Right atrium auricular region (tissue), 2 donors: ENCODE data around the gene ZNF275. TPM values are rescaled to one million over a fixed set of nuclear protein-coding genes. Genes with fewer than 3 reads are reported as not detected.

Experiments
- DNase-seq: peaks from one replicate; pipeline ENCODE4 v3.0.0-alpha.2; 2019; ENCODE audit warnings: low spot score
- H3K27ac ChIP-seq, 2 donors: fragments of 200-600 bp; sonication (generic); 1 replicate in 1 of 2; 2 replicates in 1 of 2; pipeline ENCODE4 v1.5.1; 2016 to 2019
- H3K27me3 ChIP-seq, 2 donors: fragments of 200-600 bp; sonication (generic); one replicate each; pipeline versions ENCODE4 v1.5.1 to v1.6.0; 2017 to 2019
- H3K36me3 ChIP-seq: fragments of 200-600 bp; sonication (generic); one replicate; pipeline ENCODE4 v1.5.1; 2016
- H3K4me1 ChIP-seq, 2 donors: fragments of 200-600 bp; sonication (generic); one replicate each; pipeline versions ENCODE4 v1.5.1 to v1.6.0; 2017 to 2019
- H3K4me3 ChIP-seq, 2 donors: fragments of 200-600 bp; sonication (generic); 1 replicate in 1 of 2; 2 replicates in 1 of 2; pipeline ENCODE4 v1.5.1; 2017 to 2019; ENCODE audit warnings: mild to moderate bottlenecking in 1 of 2, moderate library complexity in 1 of 2
- H3K9me3 ChIP-seq, 2 donors: fragments of 200-600 bp; sonication (generic); one replicate each; pipeline ENCODE4 v1.5.1; 2019
- total RNA-seq, 2 donors: library from RNA; depleted of rRNA; stranded (reverse); fragments of >200 nt; gene quantifications; one replicate each; pipeline ENCODE4 v1.1.0, GENCODE V29; 2016
- TF ChIP-seq, protein P1 (sequence below), 2 donors: fragments of 200-600 bp; sonication (generic); IDR thresholded peaks; one replicate each; pipeline ENCODE4 v1.5.1; 2019; ENCODE audit warnings: antibody characterized with exemption in 2 of 2

The ZNF275 gene
- total RNA-seq, 2 donors from 2014 or later = 5.9 to 7.2 TPM

DNA sequence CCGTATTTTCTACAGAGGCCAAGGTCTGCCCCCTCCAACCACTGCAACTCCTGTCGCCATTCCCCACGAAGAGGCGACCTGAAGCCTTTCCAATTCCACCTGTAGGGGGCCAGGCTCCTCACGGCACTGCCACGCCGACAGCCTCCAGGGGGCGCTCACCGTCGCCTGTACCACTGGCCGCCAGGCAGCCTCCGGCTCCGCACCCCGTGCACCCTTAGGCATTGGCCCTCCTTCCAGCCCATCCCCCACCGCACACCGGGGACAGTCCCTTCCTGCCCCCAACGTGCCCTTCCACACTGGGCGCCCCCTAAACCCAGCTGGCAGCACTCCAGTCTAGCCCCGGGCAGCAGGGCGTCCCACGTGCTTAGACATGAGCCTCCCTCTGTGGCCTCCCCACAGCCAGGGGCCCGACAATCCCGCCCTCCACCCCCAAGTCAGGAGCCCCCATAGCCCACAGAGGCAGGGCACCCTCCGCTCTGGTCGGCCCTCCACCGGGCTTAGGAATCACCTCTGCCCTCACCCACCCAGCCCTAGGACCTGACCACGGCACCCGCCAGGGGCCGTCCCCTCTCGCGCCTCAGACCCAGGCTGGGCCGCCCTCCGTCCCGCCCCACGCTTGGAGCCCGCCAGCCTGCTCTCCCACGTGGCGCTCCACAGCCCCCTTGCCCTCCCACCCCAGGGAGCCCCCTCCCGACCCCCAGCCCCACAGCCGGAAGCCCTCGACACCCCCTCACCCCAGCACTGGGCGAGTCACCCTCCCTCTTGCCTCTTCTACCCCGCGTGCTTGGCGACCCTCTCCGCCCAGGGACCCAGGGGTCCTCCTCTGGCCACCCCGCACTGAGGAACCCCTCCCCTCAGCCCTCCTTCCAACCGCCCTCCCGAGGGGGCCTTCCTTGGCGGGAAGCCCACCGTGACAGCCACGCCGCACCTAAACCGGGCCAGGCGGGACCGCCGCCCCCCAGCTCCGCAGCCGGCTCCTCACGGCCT lies 66.5 kb downstream of the ZNF275 start:
- H3K27ac ChIP-seq = no peak overlapping the region
- DNase-seq = no peak
- no peaks in the 10 kb centered on the region for H3K4me1 ChIP-seq
- no peak overlapping the region for H3K4me3 ChIP-seq
- TF ChIP-seq, protein P1, sequence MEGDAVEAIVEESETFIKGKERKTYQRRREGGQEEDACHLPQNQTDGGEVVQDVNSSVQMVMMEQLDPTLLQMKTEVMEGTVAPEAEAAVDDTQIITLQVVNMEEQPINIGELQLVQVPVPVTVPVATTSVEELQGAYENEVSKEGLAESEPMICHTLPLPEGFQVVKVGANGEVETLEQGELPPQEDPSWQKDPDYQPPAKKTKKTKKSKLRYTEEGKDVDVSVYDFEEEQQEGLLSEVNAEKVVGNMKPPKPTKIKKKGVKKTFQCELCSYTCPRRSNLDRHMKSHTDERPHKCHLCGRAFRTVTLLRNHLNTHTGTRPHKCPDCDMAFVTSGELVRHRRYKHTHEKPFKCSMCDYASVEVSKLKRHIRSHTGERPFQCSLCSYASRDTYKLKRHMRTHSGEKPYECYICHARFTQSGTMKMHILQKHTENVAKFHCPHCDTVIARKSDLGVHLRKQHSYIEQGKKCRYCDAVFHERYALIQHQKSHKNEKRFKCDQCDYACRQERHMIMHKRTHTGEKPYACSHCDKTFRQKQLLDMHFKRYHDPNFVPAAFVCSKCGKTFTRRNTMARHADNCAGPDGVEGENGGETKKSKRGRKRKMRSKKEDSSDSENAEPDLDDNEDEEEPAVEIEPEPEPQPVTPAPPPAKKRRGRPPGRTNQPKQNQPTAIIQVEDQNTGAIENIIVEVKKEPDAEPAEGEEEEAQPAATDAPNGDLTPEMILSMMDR (IDR thresholded peaks at IDR 0.05) = peak; percentile 31 to 61
- H3K9me3 ChIP-seq = no peaks in the 10 kb centered on the region
- no peaks in the 10 kb centered on the region for H3K27me3 ChIP-seq
- H3K36me3 ChIP-seq = no peaks in the 10 kb centered on the region

DNA sequence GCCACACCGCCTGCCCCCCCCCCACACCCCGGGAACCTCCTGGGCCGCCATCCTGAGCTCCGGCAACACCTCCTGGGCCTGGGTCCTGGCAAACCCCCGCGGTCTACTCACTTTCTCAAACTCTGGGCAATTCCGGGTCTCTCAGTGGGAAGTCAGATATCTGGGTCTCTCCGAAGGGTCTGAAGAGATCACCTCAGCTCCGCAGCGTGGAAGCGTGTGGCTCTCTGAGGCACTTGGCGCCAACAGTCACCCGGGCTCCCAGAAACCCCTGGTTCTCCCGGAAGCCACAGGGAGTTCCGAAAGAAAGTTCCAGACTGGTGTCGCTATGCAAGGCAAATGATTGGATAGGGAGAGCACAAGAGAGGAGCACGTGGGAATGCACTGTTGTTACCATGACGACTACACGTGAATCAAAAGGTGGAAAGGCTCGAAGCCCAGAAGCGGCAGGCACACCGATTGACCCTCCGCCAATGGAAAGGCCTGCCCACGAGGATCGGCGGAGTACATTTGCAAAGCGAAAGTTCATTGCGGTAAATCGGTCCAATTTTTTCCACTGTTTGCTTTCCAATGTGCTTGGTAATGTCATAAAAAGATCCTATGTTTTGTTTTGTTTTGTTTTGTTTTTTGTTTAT lies 67.3 kb downstream of the ZNF275 start, which contains the start of gene PNMA6E:
PNMA6E (minus strand) TSS at position 218 of the 632 bp plus-strand sequence. CDS start 2,501 bp downstream, outside the sequence.
- H3K4me1 ChIP-seq = no peaks in the 10 kb centered on the region
- H3K9me3 ChIP-seq = no peaks in the 10 kb centered on the region
- H3K36me3 ChIP-seq = no peaks in the 10 kb centered on the region
- no peak within 1 kb of the TSS for H3K27ac ChIP-seq
- H3K27me3 ChIP-seq = no peaks in the 10 kb centered on the region
- no peak within 1 kb of the TSS for H3K4me3 ChIP-seq
- TF ChIP-seq, protein P1 (IDR thresholded peaks at IDR 0.05) = no peak
- DNase-seq = no peak

Other genes starting within 250 kb of the ZNF275 start
- gene MAGEA1, start 154.9 kb upstream of the ZNF275 start, total RNA-seq = not detected
- gene PNMA6F, start 12.4 kb upstream of the ZNF275 start, total RNA-seq = not detected
- not detected for gene PNMA6E, start 67.2 kb downstream of the ZNF275 start, total RNA-seq
- gene ZFP92, start 77.3 kb downstream of the ZNF275 start, total RNA-seq = 1 to 10 TPM in 1 of 2 donors, under 1 TPM in 1; 0.85 to 1.6 TPM
- under 1 TPM in 1 of 2 donors, not detected in 1; 0.94 TPM for gene TREX2, start 111.9 kb downstream of the ZNF275 start, total RNA-seq
- 10 to 100 TPM; 10.5 to 15.9 TPM for gene HAUS7, start 136.4 kb downstream of the ZNF275 start, total RNA-seq
- 100 to 1,000 TPM; 141 to 206 TPM for gene BGN, start 160.8 kb downstream of the ZNF275 start, total RNA-seq
- gene ATP2B3, start 183.5 kb downstream of the ZNF275 start, total RNA-seq = not detected